ENCODE results near the gene AGBL1.

Gene AGBL1

DNA sequence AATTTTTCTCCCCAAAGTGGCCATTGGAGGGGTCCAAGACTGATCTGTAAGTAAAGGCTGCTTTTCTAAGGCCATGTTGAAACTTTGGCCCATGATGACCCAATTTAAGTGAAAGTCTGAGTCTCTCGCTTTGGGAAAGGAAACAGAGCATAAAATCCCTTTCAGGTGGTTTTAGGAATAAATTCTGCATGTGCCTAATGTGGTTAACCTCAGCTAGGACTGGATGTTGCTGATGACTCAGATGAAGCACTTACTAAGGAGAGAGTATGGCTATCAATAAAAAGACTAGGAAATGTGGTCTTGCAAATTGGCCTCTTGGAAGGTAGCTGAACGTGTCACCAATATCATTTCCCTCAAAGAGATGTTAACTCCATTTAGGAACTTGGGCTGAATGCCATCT lies 458.5 kb downstream of the AGBL1 start:
- FAIRE-seq, result no peak

DNA sequence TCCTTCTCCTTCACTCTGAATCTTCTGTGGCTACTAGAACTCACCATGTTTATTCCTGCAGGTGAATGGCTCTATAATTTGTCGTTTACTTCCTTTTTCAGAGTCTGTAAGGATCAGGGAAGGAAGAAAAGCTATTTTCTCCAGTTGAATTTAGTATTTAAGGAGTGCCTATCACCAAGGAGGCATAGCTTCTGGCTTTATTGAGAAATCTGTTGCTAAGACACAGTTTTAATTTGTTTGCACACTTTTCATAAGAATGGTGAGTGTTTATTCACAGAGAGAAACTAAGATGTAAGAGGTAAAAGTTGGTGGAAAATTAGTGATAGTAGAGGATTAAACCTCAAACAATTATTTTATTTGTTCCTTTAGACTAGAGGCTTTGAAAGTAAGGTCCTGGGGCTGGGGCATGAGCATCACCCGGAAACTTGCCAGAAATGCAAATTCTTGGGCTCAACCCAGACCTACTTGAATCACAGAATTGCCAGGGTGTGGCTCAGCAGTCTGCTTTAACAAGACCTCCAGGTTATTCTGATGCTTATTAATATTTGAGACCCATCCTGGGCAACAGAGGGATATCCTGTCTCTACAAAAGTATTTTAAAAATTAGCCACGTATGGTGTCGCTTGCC lies 461.3 kb downstream of the AGBL1 start:
- no peak for FAIRE-seq

GRCh38 chr15:86541540-86541939 lies 461.9 kb downstream of the AGBL1 start:
- no peak for FAIRE-seq

- FAIRE-seq, result no peak
Observed at GRCh38 chr15:86550075-86550474, 470.4 kb downstream of the AGBL1 start.

DNA sequence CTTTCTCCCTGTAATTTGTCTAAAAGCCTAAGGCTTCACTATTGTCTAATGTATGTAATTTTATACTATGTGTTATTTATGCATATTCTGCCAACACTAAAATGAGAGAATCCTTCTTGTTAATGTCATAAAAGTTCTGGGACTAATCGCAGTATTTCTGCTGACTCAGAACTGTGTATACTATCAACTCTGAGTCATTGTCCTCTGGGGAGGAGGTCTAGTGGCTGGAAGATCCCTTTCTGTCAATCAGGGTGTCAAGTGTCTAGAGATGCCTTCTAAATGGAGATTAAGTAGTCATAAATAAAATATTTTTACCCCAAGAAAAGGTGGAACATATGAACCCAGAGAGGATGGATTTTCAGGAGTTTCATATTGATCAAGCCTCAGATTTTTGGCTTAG lies 473.4 kb downstream of the AGBL1 start:
- FAIRE-seq, result no peak

GRCh38 chr15:86555098-86555497 lies 475.4 kb downstream of the AGBL1 start:
- no peak for FAIRE-seq

- no peak for FAIRE-seq
Observed at GRCh38 chr15:86555939-86556338, 476.3 kb downstream of the AGBL1 start.

DNA sequence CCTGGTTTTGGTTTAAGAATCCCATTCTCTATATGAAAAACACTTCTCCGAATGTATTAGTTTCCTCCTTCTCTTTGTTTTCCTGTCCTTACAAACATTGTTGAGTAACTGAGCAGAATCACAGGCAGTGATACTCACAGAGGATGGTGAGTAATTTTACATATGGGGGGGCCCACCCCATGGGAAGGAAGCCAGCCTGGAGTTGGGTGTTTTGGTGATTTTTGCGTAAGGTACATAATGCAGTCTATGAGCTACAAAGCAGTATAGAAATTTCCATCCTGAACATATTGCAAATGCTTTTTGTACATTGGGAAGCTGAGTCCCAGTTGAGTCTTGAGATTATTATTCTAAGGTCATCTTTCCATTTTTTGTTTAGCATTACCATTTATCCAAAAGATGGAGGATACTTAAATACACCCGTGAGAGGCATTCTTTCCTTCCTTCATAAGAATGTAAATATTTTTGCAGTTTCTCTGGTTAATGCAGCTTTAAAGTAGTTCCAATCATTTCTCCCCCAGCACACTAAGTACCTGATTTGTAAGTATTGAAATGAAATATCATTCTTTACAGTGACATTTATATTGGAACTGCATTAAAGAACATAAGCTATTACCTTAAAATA lies 476.8 kb downstream of the AGBL1 start:
- no peak for FAIRE-seq

GRCh38 chr15:86557018-86557550 lies 477.4 kb downstream of the AGBL1 start:
- no peak for FAIRE-seq

DNA sequence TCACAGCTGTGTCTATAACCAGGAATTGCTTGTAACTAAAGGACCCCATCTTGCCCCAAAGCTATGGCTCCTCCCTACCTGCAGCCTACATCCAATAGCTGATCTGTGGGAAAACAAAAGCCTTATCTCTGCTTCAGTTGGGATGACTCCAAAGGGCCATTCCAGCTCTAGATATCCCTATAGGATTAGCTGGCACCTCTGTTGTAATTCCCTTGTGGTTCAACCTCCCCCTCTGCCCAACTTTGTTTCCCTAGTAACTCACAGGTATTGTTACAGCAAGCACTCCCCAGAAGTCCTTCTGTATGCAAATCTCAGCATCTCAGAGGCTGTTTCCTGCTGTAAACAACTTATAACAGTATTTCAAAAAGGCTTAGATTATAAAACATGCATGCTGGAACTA lies 478.6 kb downstream of the AGBL1 start:
- no peak for FAIRE-seq

- no peak for FAIRE-seq
Observed at GRCh38 chr15:86558686-86559085, 479.0 kb downstream of the AGBL1 start.

DNA sequence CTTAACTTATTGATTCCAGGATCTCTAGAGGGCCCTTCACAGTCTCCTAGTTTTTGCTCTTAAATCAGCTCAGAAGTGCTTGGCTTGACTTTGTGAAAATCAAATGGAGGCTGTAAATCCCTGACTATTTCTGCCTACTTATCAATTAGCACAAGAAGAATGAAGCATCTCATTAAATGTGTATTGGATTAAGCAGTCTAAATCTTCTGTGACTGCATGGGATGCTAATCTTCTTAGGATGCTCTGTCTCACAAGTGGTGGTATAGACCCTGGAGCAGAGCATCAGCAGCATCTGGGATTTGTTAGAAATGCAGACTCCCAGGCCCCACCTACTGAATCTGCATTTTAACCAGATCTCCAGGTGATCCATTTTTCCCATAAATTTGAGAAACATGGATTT lies 488.7 kb downstream of the AGBL1 start:
- no peak for FAIRE-seq

GRCh38 chr15:86570738-86571137 lies 491.1 kb downstream of the AGBL1 start:
- no peak for FAIRE-seq

- FAIRE-seq, result no peak
Observed at GRCh38 chr15:86571873-86572272, 492.2 kb downstream of the AGBL1 start.

DNA sequence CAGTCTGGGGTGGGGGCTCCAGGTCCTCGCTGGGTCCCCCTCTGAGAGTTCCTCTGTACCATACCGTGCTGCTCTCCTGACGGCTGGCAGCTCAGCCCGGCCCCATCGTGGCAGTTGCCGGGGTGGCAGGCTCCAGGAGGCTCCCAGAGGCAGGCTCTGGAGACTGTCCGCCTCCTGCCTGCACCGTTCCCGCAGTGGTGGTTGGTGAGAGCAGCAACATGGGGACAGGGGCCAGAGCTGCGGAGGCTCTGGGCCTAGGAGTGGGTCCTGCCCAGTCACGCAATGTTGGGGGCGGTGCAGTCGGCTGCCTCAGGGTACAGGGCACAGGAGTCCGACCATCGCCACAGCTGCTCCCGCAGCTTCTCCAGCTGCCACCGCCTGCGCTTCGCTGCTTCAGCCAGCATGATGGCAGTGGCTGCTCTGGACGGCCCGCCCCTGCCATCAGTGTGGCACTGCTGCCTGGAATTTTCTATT lies 492.7 kb downstream of the AGBL1 start:
- no peak for FAIRE-seq

- no peak for FAIRE-seq
Observed at GRCh38 chr15:86573476-86573875, 493.8 kb downstream of the AGBL1 start.

DNA sequence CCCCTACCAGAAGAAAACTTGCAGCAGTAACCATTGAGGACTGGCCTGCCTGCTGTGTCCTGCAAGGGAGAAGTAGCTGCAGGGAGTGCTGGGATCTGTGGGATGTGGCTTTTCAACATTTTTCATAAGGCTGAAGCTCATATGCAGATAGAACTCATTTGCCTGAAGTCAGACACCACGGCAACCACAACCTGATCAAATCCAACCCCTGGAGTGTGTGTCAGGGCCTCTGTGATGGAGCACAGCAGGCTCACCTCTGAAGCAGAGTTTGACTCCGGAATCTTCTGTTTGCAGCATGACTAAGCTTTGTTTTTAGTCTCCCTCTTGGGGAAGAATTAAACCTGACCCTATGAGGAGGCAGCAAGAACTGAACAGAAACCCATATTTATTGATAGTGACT lies 508.7 kb downstream of the AGBL1 start:
- no peak for FAIRE-seq

DNA sequence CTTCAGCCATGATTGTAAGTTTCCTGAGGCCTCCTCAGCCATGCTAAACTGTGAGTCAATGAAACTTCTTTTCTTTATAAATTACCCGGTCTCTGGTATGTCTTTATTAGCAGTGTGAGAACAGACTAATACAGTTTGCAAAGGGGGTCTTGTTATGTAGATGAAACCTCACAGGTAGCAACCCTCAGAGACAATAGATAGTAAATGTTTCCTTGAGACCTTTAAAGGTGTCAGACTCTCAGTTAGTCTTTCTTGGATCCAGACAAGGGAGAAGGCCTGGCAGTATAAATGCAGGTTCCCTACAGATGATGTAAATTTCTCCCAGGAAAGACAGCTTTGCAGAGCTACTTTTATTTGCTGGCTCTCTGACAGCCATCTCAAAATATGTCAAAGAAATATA lies 510.8 kb downstream of the AGBL1 start:
- no peak for FAIRE-seq

DNA sequence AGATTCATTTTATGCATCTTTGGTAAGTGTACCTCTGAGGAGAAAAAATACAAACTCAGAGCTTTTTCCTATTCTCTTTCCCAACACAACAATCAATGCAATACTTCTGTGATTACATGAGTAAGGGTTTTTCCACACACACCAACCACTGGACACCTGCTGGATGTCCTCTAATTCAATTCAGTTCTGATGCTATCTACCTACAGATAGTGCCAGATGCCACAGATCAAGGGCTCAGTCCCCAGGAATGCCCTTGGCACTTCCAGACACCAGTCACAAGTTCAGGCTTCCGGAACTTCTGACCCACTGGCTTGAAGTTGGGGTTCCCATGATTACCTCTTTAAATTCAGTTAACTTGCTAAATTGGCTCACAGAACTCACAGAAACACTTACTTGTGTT lies 511.5 kb downstream of the AGBL1 start:
- no peak for FAIRE-seq

DNA sequence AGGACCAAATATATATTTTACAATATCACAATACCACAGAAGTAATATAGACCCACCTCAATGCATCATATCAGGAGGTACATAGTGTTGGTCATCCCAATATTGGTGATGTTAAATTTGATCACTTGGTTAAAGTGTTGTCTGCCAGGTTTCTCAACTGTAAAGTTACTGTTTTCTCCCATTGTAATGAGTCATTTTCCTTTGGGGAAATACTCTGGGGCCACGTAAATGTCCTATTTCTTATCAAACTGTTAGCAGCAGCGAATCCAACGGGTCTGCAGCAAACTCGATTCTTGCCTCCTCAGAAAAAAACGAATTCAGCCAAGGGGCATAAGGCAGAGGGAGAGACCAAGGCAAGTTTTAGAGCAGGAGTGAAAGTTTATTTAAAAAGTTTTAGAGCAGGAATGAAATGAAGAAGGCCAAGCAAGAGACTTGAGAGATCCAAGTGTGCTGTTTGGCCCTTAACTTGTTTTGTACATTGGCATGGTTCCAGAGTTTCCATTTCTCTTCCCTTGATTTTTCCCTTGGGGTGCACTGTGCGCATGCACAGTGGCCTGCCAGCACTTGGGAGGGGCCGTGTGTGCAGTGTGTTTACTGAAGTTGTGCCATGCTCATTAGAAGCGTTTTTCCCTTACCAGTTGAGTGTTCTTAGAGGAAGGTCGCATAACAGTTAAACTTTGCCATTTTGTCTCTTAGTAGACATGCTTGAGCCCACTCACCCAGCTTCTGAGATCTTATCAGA lies 512.5 kb downstream of the AGBL1 start:
- no peak for FAIRE-seq

GRCh38 chr15:86595741-86596140 lies 516.1 kb downstream of the AGBL1 start:
- FAIRE-seq, result no peak

DNA sequence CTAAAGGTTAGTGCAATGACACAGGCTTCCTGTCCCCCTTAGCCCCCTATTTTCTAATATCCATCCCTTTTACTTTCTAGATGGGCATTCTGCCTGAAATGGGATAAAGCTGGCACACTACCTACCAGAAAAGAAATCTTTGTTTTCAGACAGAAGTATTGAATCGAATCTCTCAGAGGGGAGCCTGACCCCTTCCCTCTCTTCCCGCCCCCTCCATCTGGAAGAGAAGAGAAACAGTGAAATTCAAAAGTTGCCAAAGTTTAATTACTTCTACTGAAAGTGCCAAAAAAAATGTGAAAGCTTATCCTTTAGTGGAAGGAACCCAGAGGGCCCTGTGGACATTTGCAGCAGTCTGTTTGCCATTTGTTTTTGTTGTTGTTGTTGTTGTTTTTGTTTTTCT lies 523.8 kb downstream of the AGBL1 start:
- FAIRE-seq, result no peak

GRCh38 chr15:86608461-86609205 lies 529.0 kb downstream of the AGBL1 start:
- no peak for FAIRE-seq

Measured in A204.1 (cell line).